HG03571 (cell line): ENCODE data around the gene PTHLH.

Experiments used
- ATAC-seq: cut with Tn5 transposase; IDR thresholded peaks from one replicate; pipeline ENCODE4 v1.9.1; 2021; ENCODE audit not compliant: unreplicated experiment

Gene PTHLH

DNA sequence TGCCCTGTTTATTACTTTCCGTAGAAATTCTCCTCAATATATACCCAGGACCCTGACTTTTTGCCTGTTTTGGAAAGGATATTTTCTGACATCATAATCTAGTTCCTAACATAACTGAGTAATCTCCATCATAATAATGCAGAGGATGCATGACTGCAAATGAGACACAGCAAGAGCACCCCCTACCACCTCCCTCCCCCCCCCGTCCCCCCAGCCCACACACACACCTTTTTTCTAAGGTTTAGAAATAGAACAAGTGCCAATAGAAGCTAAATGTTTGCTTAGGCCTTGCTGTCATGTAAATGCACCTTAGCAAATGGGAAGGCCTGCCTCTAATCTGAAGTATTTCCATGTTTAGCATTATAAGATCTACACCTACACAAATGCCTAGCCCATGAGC is at the start of gene PTHLH:
TSS of gene PTHLH (minus strand) at position 13 of the 400 bp plus-strand sequence. CDS start 3,239 bp downstream, outside the sequence.
- ATAC-seq = no peak

DNA sequence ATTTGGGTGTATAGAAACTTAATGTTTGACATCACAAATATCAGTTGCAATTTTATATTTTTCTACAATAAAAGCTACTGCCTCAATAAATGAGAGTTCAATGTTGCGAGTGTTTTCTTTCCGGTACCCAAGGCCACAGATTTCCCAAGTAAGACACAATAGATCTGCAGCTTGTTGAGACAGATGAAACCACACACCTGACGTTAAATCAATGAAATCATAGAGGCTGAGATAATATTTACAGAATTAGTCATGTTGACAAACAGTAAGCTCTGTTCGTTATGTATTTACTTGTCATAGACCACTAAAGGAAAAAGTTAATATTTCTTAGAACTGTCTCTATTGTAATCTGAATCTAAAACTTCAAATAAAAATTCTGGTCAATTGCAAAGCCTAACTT is 49.2 kb upstream of the PTHLH start:
- no peak for ATAC-seq

- ATAC-seq = no peak
Observed at GRCh38 chr12:28017873-28018255, 45.3 kb upstream of the PTHLH start.

- no peak for ATAC-seq
Observed at GRCh38 chr12:28017126-28017872, 44.8 kb upstream of the PTHLH start.

GRCh38 chr12:28015165-28015564 is 42.6 kb upstream of the PTHLH start:
- no peak for ATAC-seq

DNA sequence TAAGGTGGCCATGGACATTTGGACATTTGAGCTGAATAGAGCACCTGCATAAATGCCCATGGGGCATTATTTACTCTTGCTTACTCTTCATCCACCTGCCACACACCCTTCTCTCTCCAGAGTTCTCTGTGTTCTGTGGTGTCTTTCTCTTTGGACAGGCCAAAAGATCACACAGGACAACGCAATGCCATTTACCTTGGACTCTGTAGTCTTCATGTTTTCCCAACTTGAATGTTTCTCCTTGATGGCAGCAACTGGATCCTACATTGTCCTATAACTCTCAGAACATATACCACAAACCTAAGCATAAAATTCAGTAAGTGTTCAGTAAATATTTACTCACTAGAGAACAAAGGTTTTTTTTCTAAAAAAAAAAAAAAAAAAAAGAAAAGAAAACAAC is 41.7 kb upstream of the PTHLH start:
- ATAC-seq = no peak

DNA sequence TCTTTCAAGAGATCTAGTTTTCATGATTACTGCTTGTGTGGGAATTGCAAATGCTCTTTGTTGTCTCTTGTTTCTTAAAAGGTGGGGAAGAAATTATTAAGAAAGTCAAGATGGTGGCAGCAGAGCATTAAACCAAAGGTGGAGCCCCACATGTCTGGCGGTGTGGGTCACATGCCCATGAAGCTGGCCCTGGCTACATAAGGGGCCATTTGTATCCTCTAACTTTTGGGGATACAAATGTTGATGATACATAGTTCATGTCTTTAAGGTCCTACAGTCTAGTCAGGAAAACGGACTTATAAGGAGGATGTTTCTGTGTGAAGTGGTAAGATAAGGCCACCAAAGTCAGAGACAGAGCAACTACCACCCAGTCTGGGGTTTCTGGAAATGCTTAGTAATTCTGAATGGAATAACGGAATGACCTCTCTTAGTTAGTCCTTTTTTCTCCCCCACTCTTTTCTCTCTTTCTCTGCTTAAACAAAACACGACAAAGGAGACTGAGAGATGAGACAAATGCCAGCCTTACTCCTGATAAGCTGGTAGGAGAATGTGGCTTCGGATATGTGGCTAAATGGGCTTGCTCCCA is 39.9 kb upstream of the PTHLH start:
- ATAC-seq = no peak

- ATAC-seq = no peak
Observed at GRCh38 chr12:28010036-28010435, 37.5 kb upstream of the PTHLH start.

- ATAC-seq = no peak
Observed at GRCh38 chr12:27999970-28000369, 27.4 kb upstream of the PTHLH start.

GRCh38 chr12:27999521-27999920 is 27.0 kb upstream of the PTHLH start:
- no peak for ATAC-seq

- no peak for ATAC-seq
Observed at GRCh38 chr12:27998658-27999057, 26.1 kb upstream of the PTHLH start.

DNA sequence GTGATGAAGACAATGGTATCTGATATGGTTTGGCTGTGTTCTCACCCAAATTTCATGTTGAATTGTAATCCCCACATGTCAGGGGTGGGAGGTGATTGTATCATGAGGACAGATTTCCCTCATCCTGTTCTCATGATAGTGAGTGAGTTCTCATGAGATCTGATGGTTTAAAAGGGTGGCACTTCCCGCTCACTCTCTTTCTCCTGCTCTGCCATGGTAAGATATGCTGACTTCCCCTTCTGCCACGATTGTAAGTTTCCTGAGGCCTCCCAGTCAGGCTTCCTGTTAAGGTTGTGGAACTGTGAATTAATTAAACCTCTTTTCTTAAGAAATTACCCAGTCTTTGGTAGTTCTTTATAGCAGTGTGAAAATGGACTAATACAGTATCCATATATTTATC is 25.6 kb upstream of the PTHLH start:
- ATAC-seq = no peak

DNA sequence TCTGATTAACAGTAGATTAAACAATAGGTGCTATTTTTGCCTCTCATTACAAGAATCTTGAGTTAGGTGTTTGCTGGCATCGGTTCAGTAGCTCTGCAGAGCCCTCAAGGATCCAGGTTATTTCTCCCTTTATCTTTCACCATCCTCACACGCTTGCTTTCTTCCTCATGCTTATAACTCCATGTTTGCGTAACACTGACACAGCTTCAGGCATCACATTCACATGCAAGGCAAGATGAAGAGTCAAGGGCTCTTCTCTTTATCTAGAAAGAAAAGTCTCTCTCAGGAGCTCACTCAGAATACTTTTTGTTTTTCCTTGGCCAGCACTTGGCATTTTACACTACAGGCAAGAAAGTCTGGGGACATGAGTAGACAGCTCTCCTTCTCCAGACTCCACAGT is 24.2 kb upstream of the PTHLH start:
- ATAC-seq = no peak

- ATAC-seq = no peak
Observed at GRCh38 chr12:27995406-27995805, 22.9 kb upstream of the PTHLH start.

DNA sequence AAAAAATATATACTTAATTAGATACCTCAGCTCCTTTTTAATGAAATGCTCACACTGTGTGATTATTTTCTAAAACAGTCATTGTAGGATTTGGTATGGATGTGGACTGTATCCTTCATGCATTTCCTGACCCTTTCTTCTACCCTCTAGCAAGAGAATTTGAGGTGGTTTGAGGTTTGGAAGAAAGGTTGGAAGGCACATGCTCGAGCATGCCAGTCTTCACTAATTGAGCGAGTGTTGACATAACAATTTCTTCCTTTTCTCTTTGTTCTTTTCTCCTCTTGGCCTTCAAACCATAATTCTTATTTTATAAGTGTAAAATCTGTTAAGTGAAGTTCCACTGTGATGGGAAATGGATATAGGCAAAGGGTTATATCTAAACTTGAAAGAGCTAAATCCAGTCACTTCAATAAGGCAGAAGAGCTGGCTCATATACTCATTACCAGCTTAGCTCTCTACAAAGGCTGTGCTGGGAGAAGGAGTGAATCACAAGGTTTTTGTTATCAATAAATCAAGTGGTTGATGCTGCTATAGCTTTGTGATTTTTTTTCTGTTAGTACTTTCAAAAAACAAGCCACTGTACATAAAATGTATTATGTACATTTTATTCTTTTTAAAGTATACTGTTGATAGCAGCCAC is 16.2 kb upstream of the PTHLH start:
- no peak for ATAC-seq

DNA sequence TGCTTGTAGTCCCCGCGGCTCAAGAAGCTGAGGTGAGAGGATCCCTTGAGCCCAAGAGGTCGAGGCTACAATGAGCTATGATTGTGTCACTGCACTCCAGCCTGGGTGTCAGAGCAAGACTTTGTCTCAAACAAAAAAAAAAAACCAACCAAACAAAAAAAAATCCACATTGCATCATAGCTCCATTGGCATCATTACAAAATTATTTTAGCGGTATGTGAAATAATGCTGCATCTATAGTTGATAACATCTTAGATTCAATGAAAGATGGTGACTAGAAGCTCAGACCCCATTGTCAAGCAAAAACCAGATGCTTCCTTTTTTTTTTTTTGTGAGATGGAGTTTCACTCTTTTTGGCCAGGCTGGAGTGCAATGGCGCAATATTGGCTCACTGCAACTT is 14.8 kb upstream of the PTHLH start:
- ATAC-seq = no peak

DNA sequence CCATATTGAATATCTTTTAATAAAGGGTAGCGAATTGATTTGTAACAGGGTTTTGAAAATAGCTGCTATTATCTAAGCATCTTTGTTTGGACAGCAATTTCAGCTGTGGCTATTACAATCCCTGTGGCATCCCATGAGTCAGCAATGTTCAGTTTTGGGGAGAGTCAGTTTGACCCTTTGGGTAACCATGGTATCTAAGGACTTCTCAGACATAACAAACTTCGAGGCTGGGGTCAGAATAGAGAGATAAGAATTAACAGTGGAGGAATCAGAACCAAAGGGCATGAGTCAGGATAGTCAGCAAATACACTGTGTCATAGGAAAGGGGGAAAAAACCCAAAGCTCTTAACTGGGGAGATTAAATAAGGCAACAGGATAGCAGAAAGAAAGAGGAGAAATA is 11.7 kb upstream of the PTHLH start:
- ATAC-seq = no peak

- no peak for ATAC-seq
Observed at GRCh38 chr12:27982951-27983350, 10.4 kb upstream of the PTHLH start.

GRCh38 chr12:27982385-27982784 is 9.9 kb upstream of the PTHLH start:
- ATAC-seq = no peak

DNA sequence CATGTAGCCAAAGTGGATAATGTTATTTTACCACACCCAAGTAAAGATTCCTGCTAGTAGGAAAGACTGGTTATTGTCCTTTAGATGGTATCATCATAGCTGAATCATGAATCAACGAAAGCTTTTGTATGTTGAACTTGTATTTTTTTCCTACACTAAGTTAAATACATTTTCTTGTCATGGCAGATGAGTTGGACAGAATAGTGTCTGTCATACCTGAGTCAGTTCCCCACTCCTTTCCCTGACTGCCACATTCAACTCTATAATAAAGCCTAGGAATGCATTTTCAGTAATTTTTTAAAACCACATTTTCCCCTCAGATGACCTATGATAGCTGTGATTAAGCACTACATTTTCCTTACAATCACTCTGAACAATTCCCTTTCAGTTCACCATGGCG is 9.3 kb upstream of the PTHLH start:
- no peak for ATAC-seq

GRCh38 chr12:27979145-27979544 is 6.6 kb upstream of the PTHLH start:
- no peak for ATAC-seq
